ENCODE data around the gene TMEM259.

The TMEM259 gene

GRCh38 chr19:996051-996838, 24.7 kb downstream of the TMEM259 start:
- in situ Hi-C loops (cut with HindIII; ENCODE audit: low sequenced_read_pairs) = no loop called here
- H3K4me3 ChIP-seq (ENCODE audit: low read depth, low read length) = peak overlapping the region; percentile 17
- peak; percentile 45 for DNase-seq (ENCODE audit: low read depth, low spot score)
- TF ChIP-seq, protein P1, sequence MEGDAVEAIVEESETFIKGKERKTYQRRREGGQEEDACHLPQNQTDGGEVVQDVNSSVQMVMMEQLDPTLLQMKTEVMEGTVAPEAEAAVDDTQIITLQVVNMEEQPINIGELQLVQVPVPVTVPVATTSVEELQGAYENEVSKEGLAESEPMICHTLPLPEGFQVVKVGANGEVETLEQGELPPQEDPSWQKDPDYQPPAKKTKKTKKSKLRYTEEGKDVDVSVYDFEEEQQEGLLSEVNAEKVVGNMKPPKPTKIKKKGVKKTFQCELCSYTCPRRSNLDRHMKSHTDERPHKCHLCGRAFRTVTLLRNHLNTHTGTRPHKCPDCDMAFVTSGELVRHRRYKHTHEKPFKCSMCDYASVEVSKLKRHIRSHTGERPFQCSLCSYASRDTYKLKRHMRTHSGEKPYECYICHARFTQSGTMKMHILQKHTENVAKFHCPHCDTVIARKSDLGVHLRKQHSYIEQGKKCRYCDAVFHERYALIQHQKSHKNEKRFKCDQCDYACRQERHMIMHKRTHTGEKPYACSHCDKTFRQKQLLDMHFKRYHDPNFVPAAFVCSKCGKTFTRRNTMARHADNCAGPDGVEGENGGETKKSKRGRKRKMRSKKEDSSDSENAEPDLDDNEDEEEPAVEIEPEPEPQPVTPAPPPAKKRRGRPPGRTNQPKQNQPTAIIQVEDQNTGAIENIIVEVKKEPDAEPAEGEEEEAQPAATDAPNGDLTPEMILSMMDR (IDR thresholded peaks at IDR 0.05; ENCODE audit: low read depth, low read length) = no peak

DNA sequence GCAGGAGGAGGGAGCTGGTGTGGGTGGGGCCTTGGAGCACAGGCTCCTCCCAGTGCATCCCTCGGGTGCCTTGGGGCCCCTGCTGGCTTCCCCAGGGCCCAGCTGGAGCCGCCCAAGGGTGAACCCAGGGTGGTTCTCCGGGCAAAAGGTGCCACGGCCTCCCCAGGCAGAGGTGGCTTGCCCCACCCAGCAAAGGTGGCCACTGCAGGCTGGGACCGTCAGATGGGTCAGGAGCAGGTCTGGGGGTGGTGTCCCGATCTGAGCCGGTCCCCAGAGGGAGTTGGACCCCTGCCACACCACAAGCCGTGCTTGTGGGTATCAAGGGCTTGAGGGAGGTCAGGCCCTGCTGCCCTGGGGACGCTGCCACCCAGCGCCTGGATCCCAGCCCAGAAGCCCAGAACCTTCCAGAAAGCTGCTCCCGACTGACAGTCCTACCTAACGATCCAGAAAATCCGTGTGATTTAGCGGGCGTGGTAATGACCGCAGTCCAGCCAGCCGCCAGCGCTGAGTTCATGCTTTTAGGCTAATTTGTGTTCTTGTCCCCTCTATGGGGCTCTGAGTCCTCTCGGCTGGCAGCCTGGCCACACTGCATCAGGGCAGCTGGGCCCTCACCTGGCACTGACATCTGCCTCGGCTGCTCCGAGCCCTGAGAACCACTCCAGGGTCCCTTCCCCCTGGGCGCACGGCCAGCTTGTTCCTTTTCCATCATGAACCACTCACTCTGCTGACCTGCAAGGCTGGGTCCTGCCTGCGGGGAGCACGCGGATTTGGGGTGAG, 25.7 kb downstream of the TMEM259 start:
- H3K4me3 ChIP-seq (ENCODE audit: low read depth, low read length) = no peak overlapping the region
- no peak for DNase-seq (ENCODE audit: low read depth, low spot score)
- TF ChIP-seq, protein P1 (IDR thresholded peaks at IDR 0.05; ENCODE audit: low read depth, low read length) = no peak
- in situ Hi-C loops (cut with HindIII; ENCODE audit: low sequenced_read_pairs) = no loop called here

- TF ChIP-seq, protein P1 (IDR thresholded peaks at IDR 0.05; ENCODE audit: low read depth, low read length) = no peak
- no peak overlapping the region for H3K4me3 ChIP-seq (ENCODE audit: low read depth, low read length)
- DNase-seq (ENCODE audit: low read depth, low spot score) = no peak
- in situ Hi-C loops (cut with HindIII; ENCODE audit: low sequenced_read_pairs) = no loop called here
These were observed 26.4 kb downstream of the TMEM259 start for GRCh38 chr19:994516-994915.

- TF ChIP-seq, protein P1 (IDR thresholded peaks at IDR 0.05; ENCODE audit: low read depth, low read length) = no peak
- no peak overlapping the region for H3K4me3 ChIP-seq (ENCODE audit: low read depth, low read length)
- no peak for DNase-seq (ENCODE audit: low read depth, low spot score)
- in situ Hi-C loops (cut with HindIII; ENCODE audit: low sequenced_read_pairs) = no loop called here
These were observed 27.0 kb downstream of the TMEM259 start for GRCh38 chr19:993831-994393.

DNA sequence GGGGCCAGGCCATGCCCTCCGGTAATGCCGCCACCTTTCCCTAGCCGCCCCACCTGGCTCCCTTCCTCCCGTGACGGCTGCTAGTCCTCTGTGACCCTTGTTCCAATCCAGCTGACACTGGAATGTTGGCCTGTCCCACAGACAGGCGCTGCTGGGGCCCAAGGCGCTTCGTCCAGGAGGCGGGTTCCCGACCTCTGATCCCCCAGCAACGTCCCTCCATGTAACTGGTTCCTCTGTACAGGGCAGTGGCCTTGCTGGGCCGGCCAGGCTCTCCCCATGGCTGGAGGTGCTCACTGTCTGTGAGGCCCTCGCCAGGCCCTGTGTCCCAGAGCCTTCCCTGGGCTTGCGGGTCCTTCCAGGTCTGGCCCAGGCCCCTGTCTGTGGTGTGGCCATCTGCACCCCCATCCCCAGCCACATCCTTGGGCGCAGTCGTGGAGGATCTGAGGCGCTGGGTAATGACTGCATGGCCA, 27.5 kb downstream of the TMEM259 start:
- TF ChIP-seq, protein P1 (IDR thresholded peaks at IDR 0.05; ENCODE audit: low read depth, low read length) = no peak
- in situ Hi-C loops (cut with HindIII; ENCODE audit: low sequenced_read_pairs) = no loop called here
- no peak overlapping the region for H3K4me3 ChIP-seq (ENCODE audit: low read depth, low read length)
- DNase-seq (ENCODE audit: low read depth, low spot score) = no peak

DNA sequence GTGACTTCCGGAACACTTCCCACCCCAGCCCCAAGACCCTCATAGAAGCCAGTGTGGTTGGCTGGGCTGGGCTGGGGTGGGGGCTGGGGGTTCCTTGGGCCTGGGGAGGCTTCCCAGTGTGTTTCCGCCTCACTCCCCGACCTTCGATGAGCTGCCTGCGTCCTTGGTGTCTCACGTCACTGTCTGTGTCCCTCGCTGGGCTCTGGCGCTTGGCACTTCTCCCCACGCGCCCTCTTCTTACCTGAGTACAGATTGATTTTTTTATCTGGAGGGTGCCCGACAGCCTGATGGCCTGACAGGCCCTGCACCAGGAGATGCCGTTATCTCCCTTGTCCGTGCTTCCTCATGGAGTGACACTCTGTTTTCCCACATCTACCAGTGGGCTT, 28.3 kb downstream of the TMEM259 start:
- in situ Hi-C loops (cut with HindIII; ENCODE audit: low sequenced_read_pairs) = no loop called here
- TF ChIP-seq, protein P1 (IDR thresholded peaks at IDR 0.05; ENCODE audit: low read depth, low read length) = no peak
- no peak overlapping the region for H3K4me3 ChIP-seq (ENCODE audit: low read depth, low read length)
- no peak for DNase-seq (ENCODE audit: low read depth, low spot score)

Data from astrocyte of the spinal cord (primary cell).